Hepatocyte (in vitro differentiated cells): ENCODE results near the gene PI4KB.

Experiments used
- CTCF ChIP-seq: fragments of 200-600 bp; sonication (generic); IDR thresholded peaks from 2 replicates; pipeline ENCODE4 v1.5.1; 2016; ENCODE audit warnings: antibody characterized with exemption, mild to moderate bottlenecking; ENCODE audit not compliant: poor library complexity
- EZH2phosphoT487 ChIP-seq: fragments of 200-600 bp; sonication (generic); IDR thresholded peaks from one replicate; pipeline ENCODE4 v1.6.1; 2018; ENCODE audit warnings: antibody characterized with exemption, mild to moderate bottlenecking, low read depth, moderate library complexity; ENCODE audit not compliant: unreplicated experiment, severe bottlenecking

DNA sequence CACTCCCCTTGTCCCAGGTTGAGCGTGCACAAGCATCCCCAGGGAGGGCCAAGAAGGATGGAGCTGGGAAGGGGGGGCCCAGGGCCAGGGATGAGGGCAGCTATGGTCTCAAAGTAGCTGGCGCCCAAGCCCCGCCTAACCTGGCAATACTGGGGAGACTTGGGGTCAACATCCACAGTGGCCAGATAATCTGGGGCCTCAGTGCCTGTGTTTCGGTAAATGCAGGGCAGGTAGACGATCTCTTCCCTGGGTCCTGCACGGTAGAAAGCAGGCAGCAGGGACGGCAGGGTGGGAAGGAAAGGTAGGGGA, 42.0 kb upstream of the PI4KB start:
- no peak for TF ChIP-seq CTCF
- no peak for TF ChIP-seq EZH2phosphoT487
